HG02852 (cell line): Measurements from ENCODE around the gene HS6ST3.
"Not testable (repeated sequence)": the region's sequence is repeated elsewhere in the genome, so short reads cannot be mapped to it uniquely, and the experiment has no call there.

Experiments used
- ATAC-seq: cut with Tn5 transposase; IDR thresholded peaks from one replicate; pipeline ENCODE4 v1.9.1; 2021; ENCODE audit warnings: mild to moderate bottlenecking, moderate library complexity; ENCODE audit not compliant: unreplicated experiment

Gene HS6ST3

DNA sequence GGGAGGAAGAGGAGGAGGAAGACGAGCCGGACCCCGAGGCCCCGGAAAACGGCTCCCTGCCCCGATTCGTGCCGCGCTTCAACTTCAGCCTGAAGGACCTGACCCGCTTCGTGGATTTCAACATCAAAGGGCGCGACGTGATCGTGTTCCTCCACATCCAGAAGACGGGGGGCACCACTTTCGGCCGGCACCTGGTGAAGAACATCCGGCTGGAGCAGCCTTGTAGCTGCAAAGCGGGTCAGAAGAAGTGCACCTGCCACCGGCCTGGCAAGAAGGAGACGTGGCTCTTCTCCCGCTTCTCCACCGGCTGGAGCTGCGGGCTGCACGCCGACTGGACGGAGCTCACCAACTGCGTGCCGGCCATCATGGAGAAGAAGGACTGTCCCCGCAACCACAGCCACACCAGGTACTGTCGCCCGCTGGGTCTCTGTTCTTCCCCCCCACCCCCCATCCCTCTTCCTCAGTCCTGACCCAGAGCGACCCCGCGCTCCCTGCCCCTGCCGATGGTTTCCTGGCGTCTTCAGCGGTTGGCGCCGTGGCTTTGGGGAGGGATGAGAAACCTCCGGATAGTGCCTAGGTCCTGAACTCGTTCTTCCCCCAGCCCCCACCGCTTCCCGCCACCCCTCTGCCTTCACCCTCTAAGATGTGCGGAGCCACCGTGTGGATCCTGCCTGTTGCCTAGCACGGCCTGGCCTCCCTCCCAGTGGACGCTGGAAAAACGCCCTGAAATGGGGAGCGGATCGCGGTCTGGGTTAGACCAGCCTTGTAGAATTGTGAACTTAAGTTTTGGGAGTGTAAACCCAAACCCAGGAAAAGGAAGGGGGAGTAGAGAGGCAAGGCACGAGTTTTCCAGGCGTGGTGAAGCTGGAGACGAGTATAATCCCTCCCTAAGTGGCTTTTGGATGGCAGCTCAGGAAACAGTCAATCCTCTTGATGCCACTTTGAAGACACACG, 1.5 kb downstream of the HS6ST3 start:
- no peak for ATAC-seq

DNA sequence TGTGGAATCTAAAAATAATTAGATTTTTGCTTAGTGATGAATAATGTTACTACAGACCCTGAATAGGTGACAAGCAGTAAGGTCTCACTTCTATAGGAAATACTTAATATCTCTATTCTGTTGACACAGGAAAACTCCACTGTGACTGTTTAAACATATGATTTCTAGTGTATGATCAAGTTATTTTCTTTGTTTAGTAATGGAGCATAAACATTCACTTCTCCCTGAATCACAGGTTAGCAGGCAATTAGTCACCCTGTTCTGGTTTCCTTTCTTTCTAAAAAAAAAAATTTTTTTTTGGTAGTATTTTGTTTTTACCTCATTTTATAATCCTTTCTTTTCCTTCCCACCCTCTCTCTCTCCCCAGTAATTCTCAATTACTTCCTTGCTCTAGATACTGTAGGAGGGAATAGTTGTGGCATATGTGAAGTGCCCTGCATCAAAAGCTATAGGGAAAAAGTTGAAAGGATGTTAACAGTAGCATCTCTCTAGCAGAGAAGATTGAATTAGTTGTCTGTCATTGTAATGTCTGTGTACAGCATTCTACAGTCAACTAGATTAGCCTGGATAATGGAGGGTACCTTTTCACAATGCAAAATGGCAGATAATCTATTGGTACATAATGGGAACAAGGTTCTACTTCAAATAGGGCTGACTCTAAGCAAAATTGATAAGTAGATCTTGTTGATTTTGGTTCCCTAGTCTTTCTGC, 3.5 kb downstream of the HS6ST3 start:
- ATAC-seq, result no peak

DNA sequence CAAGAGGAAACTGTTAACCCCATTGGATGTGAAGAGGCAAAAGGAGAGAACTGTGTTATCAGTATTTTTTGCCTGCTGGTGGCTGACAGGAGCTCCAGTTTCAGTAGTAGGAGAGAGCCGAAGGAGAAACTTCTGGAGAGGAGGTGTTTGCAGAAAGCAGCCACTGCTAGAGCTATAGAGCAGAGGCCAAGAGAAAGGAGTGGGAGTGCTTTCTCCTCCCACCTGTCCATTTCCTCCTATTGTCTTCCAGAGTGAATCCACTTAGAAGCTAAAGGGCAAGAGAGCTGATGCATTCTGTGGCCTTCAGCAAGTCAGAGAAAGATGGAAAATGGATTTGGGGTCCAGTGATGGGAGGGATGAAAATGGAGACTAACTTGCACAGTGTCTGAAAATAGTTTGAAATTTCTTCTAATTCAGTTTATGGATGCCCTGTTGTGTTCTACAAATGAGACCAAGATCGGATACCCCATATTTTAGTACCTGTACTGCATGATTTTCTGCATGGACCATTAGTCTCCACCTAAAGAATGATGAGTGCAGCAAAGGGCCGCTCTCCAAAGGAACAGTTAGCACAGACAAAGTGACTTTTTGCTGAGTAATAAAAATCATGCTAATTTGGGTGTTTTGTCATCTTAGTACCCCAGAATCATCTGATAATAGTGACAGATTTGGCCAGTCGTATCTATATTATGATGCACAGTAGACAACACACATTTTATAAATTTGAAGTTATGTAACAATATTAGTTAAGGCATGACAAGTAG, 10.7 kb downstream of the HS6ST3 start:
- ATAC-seq, result no peak

DNA sequence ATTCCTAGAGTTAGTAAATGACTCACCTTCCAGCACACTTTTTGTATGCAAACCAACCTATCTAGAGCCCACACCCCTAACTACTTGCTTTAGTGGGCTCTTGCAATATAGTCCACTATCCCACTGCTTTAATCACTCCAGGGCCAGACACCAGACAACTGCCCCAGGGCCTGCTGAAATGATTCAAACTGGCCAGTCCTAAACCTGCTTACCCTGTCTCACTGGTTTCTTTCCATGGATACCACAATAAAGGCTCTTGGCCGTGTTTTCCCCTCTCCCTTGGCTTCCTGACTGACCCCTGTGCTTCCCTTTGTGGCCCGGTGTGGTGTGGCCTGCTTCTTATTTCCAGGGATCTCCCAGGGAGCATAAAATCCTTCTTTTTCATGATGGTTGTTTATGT, 14.6 kb downstream of the HS6ST3 start:
- ATAC-seq, result no peak

DNA sequence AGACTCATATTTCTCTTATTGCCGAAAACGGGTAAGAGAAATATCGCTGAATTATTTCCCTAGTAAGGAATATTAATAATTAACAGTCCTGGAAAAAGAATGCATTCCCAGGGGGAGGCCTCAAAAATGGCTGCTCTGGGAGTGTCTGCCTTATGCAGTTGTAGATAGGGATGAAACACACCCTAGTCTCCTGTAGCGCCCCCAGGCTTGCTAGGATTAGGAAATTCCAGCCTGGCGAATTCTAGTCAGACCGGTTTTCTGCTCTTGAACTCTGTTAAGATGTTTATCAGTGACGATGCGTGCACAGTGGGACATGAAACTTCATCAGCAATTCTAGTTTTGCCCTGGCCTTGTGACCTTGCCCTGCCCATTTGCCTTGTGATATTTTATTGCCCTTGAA, 18.2 kb downstream of the HS6ST3 start:
- not testable (repeated sequence) for ATAC-seq

DNA sequence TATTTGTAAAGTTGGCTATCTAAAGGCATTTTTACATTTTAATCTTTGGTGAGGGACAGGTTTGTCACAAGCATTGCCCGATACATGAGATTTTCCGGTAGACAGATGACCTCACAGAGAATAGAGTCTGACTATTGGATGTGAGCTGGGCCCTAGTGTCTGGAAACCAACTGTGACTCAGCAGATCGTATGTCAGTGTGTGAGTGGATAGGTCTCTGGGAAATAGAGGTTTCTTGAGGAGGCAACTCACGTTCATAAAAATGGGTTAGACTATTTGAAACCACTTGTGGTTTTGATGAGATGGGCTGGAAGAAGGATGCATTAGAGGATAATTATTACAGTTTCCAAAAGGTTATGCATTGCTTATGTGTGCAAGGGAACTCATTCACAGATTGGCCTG, 19.2 kb downstream of the HS6ST3 start:
- ATAC-seq, result no peak

DNA sequence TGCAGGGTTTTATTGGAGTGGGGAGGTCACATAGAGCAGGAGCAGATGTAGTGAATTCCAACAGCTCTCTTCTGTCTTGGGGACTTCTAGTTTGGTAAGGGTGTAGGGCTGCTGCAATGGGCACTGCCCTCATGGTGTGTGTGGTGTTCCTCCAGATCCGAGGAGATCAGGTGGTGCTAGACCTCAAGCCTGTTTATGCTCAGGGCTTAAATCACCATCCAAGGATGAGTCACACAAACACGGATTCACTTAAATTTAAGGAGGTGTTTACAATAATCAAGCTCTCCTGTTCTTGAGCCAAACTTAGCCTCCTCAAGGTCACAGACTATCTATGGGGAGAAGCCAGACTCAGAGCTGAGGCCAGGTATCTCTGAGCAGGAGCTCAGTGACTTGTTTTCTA, 23.0 kb downstream of the HS6ST3 start:
- no peak for ATAC-seq

DNA sequence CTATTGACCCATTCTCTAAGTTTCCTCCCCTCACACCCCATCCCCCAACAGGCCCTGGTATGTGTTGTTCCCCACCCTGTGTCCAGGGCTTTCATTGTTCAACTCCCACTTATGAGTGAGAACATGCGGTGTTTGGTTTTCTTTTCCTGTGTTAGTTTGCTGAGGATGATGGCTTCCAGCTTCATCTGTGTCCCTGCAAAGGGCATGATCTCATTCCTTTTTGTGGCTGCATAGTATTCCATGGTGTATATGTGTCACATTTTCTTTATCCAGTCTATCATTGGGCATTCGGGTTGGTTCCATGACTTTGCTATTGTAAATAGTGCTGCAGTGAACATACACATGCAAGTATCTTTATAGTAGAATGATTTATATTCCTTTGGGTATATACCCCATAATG, 25.5 kb downstream of the HS6ST3 start:
- ATAC-seq, result not testable (repeated sequence)

DNA sequence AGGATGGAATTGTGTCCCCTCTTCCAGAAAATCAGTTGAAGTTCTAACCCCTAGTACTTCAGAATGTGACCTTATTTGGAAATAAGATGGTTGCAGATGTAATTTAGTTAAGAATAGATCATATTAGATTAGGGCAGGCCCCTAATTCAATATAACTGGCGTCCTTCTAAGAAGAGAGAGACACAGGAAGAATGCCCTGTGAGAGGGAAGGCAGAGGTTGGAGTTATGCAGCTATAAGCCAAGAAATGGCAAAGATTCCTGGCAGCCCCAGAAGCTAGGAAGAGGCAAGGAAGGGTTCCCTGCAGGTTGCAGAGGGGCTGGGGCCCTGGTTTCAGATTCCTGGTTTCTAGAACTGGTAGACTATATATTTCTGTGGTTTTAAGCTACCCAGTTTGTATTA, 30.0 kb downstream of the HS6ST3 start:
- no peak for ATAC-seq

DNA sequence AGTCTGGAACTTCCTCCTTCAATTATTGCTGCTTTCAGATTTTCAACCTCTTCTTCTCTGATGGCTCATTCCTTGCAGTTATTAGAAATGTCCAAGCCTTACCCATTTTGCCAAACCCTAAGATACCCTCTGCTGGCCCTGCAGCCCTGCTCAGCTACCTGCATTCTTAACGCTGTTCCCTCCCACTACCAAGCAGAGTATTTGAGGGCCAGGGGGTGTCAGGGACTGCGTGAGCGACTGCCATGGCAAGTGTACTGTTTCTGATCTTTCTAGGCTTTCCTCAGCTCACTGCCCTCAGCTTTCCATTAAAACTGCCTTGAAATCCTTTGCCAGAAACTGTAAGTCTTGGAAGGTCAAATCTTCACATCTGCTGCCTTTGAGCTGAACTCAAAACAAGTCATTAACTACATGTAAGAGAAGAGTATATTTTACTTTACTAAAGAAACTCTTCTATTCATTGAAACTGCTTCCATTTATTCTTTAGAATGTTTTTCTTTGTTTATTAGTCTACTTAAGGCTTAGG, 41.0 kb downstream of the HS6ST3 start:
- no peak for ATAC-seq

DNA sequence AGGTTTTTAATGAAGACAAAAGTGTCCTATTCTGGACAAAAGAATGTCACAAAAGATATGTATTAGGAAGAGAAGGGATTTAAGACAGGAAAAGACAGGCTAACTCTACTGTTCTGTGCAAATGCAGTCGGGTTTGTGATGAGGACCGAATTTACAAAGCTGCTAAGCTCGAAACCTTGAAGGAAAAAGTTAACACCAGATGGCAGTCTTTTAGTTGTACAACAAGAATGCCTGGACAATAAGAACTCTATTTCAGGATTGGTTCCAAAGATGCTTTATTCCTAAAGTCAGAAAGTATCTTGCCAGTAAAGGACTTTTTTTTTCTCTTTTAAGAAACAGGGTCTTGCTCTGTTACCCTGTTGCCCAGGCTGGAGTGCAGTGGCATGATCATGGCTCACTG, 51.1 kb downstream of the HS6ST3 start:
- no peak for ATAC-seq

DNA sequence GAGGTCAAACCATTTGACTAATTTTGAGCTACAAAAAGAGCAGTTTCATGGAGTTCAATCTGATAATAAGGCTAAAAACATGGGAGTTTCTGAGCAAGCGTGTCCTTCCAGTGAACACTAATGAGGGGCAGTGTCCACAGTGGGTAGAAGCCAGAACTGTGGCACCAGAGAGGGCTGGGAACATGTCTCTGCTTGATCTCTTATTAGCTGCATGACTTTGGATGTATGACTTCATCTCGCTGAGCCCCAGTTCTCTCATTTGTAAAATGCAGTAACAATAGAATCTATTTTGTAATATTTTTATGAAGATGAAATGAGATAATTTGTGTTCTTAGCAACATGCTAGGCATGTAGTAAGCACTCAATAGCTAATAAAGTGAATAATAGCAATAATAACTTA, 69.8 kb downstream of the HS6ST3 start:
- no peak for ATAC-seq

DNA sequence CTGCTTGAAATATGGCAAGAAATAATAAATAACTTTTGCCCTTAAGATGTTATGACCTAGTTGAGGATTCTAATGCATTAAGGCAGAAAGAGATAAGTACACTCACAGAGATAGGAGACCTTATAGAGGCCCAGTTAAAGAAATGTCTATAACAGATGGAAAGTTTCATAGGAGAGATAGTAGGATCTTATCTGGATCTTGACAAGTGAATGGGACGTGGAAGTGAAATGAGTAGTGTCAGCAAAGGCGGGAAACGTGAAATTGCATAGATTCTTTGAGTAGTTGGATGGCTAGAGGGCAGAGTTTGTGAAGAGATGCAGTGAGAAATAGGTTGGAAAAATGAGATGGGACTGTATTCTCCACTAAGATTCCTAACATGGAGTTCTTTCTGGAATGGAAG, 71.2 kb downstream of the HS6ST3 start:
- ATAC-seq, result no peak

DNA sequence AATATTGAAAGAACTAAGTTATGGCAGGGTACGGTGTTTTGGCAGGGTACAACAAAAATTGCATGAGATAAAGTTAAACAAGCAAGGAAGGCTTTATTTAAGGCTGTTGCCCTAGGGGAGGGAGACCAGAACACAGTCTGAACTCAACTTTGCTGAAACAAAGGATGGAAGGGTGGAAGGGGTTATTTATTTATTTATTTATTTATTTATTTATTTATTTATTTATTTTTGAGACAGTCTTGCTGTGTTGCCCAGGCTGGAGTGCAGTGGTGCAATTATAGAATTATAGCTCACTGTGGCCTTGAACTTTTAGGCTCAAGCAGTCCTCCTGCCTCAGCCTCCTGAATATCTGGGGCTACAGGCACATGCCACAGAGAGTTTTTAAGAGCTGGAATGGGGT, 75.9 kb downstream of the HS6ST3 start:
- no peak for ATAC-seq

DNA sequence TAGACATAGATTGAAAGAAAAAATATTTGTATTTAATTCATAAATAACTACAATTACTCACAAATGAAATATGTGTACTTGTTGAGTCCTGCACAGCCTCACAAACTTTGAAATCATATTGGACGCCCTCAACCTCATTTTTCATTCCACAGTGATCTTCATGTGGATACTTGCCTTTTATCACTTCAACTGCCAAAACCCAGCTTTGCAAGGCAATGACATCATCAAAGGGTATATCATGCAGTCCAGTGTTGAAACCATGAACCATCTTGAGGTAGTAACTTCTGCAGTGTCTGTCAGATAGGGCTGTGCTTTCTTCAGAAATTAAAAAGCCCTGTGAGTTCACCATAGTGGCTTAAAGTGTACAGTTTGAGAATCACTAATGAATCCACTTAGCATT, 82.2 kb downstream of the HS6ST3 start:
- no peak for ATAC-seq

DNA sequence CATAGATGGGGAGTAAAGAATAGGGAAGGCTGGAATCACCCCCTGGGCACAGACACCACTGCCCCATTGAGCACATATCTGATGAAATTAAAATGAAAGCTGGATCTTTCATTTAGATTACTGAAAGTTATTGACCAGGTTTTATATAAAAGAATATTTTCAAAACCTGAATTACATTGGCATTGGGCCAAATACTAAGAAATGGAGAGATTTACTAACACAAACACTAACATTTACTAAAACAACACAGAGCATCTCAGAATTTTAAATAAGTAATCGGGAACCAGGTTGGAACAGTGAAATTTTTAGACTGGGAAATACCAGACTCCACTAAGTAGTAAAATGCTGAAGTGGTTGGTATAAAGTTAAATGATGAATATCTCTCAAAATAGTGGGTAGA, 88.9 kb downstream of the HS6ST3 start:
- ATAC-seq, result no peak

DNA sequence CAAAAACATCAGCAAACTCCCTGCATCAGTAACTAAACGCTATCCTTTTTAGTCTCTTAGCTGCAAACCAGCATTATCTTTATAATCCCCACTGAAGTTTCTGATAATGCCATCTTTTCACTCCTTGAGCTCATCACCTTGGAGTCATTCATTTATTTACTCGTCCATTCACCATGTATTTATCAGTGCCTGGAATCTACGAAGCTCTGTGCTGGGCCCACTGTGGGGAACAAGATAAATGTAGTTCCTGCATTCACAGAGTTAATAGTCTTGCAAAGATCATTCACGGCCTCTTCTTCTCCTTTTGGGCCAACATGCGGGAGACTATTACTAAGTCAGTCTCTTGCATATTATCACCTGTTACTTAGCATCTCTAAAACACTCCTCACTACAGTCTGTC, 89.4 kb downstream of the HS6ST3 start:
- no peak for ATAC-seq

DNA sequence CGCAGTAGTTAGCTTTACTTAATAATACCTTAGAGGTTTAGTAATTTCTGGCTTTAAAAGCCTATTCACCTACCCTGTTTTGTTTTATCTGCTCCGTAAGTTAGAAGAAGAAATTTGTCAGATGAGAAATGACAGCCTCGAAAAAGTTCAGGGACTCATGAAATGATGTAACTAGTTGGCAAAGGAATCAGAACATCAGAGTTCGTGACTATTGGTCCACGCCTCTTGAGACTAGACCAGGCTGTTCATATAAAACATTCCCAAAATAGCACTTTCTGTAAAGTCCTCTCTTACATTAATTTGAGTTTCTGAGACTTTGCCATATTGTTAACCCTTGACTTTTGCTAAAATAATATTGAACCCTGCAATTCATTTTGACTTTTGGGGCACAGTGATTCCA, 92.0 kb downstream of the HS6ST3 start:
- ATAC-seq, result no peak

DNA sequence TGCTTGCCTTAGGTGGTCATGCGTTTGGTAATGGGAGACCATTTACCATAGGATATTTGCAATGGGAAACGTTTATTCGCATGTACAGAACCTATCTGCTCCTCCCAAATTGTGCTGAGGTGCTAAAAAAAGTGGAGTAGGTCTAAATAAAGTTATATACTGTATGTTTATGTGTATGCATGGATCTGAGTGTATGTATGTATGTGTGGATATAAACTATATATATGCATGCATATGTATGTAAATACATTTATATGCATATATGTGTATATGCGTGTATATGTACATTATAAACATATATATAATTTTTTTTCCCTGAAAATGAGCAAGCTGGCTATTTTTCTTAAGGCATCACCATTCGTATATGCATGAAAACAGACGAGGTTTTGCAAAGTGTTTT, 95.9 kb downstream of the HS6ST3 start:
- ATAC-seq, result no peak

DNA sequence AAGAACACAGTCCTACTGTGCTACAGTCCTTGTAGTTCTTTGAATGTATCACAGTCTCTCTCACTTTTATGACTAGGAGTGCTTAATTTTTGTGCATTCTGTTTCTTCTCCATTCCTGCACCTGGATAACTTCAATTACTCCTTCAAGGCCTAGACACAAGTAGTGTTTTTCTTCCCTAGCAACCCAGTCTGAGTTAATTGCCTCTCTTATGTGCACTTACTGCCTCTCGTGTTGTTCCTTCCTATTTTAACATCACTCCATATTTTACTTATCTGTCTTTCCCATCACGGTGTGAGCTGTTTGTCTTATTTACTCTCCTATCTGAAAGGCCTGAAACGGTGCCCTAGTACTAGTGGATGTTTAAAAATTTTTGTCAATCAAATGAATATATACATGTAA, 101.5 kb downstream of the HS6ST3 start:
- no peak for ATAC-seq

DNA sequence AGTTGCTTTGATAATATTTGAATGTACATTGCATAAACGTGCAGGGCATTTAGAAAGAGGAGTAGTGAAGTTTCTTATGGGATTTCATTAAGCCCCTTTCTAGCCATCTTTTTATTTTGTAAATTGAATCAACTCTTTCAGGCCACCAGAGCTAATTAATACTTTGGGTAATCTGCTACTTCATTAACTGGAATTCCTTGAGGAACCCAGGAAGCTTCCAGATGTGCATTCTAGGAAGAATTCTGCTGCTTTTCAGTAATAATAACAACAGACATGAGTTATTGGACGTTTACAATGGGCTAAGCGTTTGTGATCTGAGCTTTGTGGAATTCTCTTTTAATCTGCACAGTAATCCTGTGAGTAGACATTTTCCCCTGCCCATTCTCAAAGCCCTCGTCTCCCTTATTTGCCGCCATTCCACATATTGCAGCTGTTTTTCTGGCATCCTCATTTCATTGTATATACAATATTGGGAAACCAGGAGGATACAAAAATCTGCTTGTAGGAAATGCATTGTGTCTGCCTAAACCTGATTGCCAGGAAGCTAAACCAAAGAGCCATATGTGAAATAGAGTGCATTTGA, 103.9 kb downstream of the HS6ST3 start:
- no peak for ATAC-seq
